Fibroblast of lung (primary cell): ENCODE data around the gene LRRK1. TPM values are rescaled to one million over a fixed set of nuclear protein-coding genes. Genes with fewer than 3 reads are reported as not detected.

ENCODE experiments used
- DNase-seq, 2 donors: peaks; one replicate each; pipeline versions ENCODE4 v3.0.0 to v3.0.0-alpha.2; 2010; ENCODE audit warnings: low read depth in 2 of 2
- H2AFZ ChIP-seq: 2 replicates; pipeline ENCODE4 v1.5.1; 2012; ENCODE audit warnings: low read length, control low read depth, inconsistent platforms
- H3K27ac ChIP-seq: 2 replicates; pipeline ENCODE4 v1.5.1; 2011; ENCODE audit warnings: low read length, control low read depth; ENCODE audit not compliant: insufficient read depth
- H3K27me3 ChIP-seq: 2 replicates; pipeline ENCODE4 v1.5.1; 2011; ENCODE audit warnings: mild to moderate bottlenecking, low read length; ENCODE audit not compliant: control insufficient read depth, insufficient read depth
- H3K36me3 ChIP-seq: 2 replicates; pipeline ENCODE4 v1.5.1; 2011; ENCODE audit warnings: low read length; ENCODE audit not compliant: control insufficient read depth, insufficient read depth
- H3K4me1 ChIP-seq: 2 replicates; pipeline ENCODE4 v1.5.1; 2011; ENCODE audit warnings: low read length; ENCODE audit not compliant: control insufficient read depth, insufficient read depth; ENCODE audit errors: extremely low read depth
- H3K4me2 ChIP-seq: 2 replicates; pipeline ENCODE4 v1.5.1; 2011; ENCODE audit warnings: low read length, control low read depth; ENCODE audit not compliant: insufficient read depth; ENCODE audit errors: extremely low read depth
- H3K4me3 ChIP-seq, 4 experiments: fragments of 200-600 bp in 1 of 4; sonication (generic) in 1 of 4; replicated peaks in 1 of 4; 2 replicates each; pipeline ENCODE4 v1.5.1; 2011 to 2016; ENCODE audit warnings: low read length in 4 of 4, low read depth in 3 of 4, mild to moderate bottlenecking in 3 of 4, control low read depth in 2 of 4, inconsistent platforms in 1 of 4, mixed read lengths in 1 of 4; ENCODE audit not compliant: insufficient read depth in 1 of 4; ENCODE audit errors: control extremely low read depth in 1 of 4
- H3K79me2 ChIP-seq: 2 replicates; pipeline ENCODE4 v1.5.1; 2012; ENCODE audit warnings: mild to moderate bottlenecking, low read length, inconsistent platforms; ENCODE audit not compliant: control insufficient read depth, insufficient read depth
- H3K9ac ChIP-seq: 2 replicates; pipeline ENCODE4 v1.5.1; 2011; ENCODE audit warnings: mild to moderate bottlenecking, low read length, control low read depth; ENCODE audit not compliant: insufficient read depth
- H3K9me3 ChIP-seq: 2 replicates; pipeline ENCODE4 v1.5.1; 2012; ENCODE audit warnings: low read depth, low read length; ENCODE audit not compliant: control insufficient read depth, insufficient read depth
- H4K20me1 ChIP-seq: 2 replicates; pipeline ENCODE4 v1.5.1; 2011; ENCODE audit warnings: low read length; ENCODE audit not compliant: control insufficient read depth, insufficient read depth; ENCODE audit errors: extremely low read depth
- CTCF ChIP-seq, 2 donors: IDR thresholded peaks in 1 of 2; conservative IDR thresholded peaks in 1 of 2; 1 replicate in 1 of 2; 2 replicates in 1 of 2; pipeline ENCODE4 v1.5.1; 2011 to 2012; ENCODE audit warnings: low read length in 2 of 2, control low read depth in 1 of 2, inconsistent platforms in 1 of 2, low read depth in 1 of 2, mild to moderate bottlenecking in 1 of 2
- EZH2 ChIP-seq: IDR thresholded peaks from 2 replicates; pipeline ENCODE4 v1.5.1; 2012; ENCODE audit warnings: low read length, control low read depth, mild to moderate bottlenecking; ENCODE audit errors: missing control alignments
- polyA minus RNA-seq: library from RNA; depleted of rRNA, polyadenylated mRNA; stranded (reverse); fragments of >200 nt; gene quantifications from 2 replicates; pipeline ENCODE4 v1.2.3, GENCODE V29; 2011; ENCODE audit warnings: low replicate concordance
- polyA plus RNA-seq, 2 donors: library from polyadenylated mRNA; depleted of rRNA in 1 of 2; stranded (reverse) in 1 of 2; unstranded in 1 of 2; fragments of >200 nt; gene quantifications; 2 replicates each; pipeline ENCODE4 v1.2.1, GENCODE V29; 2011 to 2012; ENCODE audit warnings: missing spikeins in 1 of 2
- total RNA-seq: library from RNA; depleted of rRNA; stranded (reverse); fragments of >200 nt; gene quantifications from 2 replicates; pipeline ENCODE4 v1.2.1, GENCODE V29; 2014

LRRK1 gene
- total RNA-seq (8.7 and 12.2 TPM in 2 replicates), polyA plus RNA-seq (3.8 and 6.6 TPM in 2 replicates), polyA minus RNA-seq (15.3 and 25.1 TPM in 2 replicates)
- 6.0 and 9.1 TPM in 2 replicates for polyA plus RNA-seq (2012)

- no peaks in the 10 kb centered on the region for H3K79me2 ChIP-seq
- H3K9ac ChIP-seq, result peak within 1 kb of the TSS; percentile 65
- H3K4me3 ChIP-seq, result peak within 1 kb of the TSS; percentile 62 to 82 (median 68)
- H3K36me3 ChIP-seq, result no peaks in the 10 kb centered on the region
- H4K20me1 ChIP-seq, result no peaks in the 10 kb centered on the region
- H3K27me3 ChIP-seq, result no peaks in the 10 kb centered on the region
- peak; percentile 38 to 61 for DNase-seq
- peak within 1 kb of the TSS; percentile 50 for H3K27ac ChIP-seq
- H3K4me1 ChIP-seq, result no peaks in the 10 kb centered on the region
- H3K4me2 ChIP-seq, result peak within 1 kb of the TSS; percentile 96
- no peaks in the 10 kb centered on the region for H3K9me3 ChIP-seq
- TF ChIP-seq CTCF (conservative IDR thresholded peaks at IDR 0.05 in 1 of 2, IDR thresholded peaks at IDR 0.05 in 1 of 2; ENCODE audit: low read depth in 1 of 2, low read length in 2 of 2) (no peak), EZH2 (no peak)
- peak within 1 kb of the TSS; percentile 59 for H2AFZ ChIP-seq
Measured at GRCh38 chr15:100918690-100919480, at the start of gene LRRK1. Gene LRRK1, plus strand, starts transcription at chr15:100919357. Its CDS starts 5,276 bp downstream, at chr15:100924633.

GRCh38 chr15:100873029-100873677 lies 46.0 kb upstream of the LRRK1 start:
- Histone ChIP-seq H2AFZ (no peak overlapping the region), H3K9me3 (no peaks in the 10 kb centered on the region), H3K79me2 (no peaks in the 10 kb centered on the region), H3K4me3 (no peak overlapping the region), H3K9ac (no peak overlapping the region), H3K4me2 (no peak overlapping the region), H3K27ac (no peak overlapping the region), H3K4me1 (no peaks in the 10 kb centered on the region), H3K36me3 (no peaks in the 10 kb centered on the region), H4K20me1 (no peaks in the 10 kb centered on the region), H3K27me3 (peaks cover 12% of the 10 kb centered on the region)
- TF ChIP-seq CTCF (conservative IDR thresholded peaks at IDR 0.05 in 1 of 2, IDR thresholded peaks at IDR 0.05 in 1 of 2; ENCODE audit: low read depth in 1 of 2, low read length in 2 of 2) (peak; percentile 93 to 96), EZH2 (no peak)
- DNase-seq, result peak; percentile 74 to 92

GRCh38 chr15:100875495-100875894 lies 43.7 kb upstream of the LRRK1 start:
- H3K27ac ChIP-seq, result no peak overlapping the region
- no peaks in the 10 kb centered on the region for H3K4me1 ChIP-seq
- no peak overlapping the region for H3K4me3 ChIP-seq
- H3K9ac ChIP-seq, result no peak overlapping the region
- no peaks in the 10 kb centered on the region for H3K9me3 ChIP-seq
- H3K4me2 ChIP-seq, result no peak overlapping the region
- H3K36me3 ChIP-seq, result no peaks in the 10 kb centered on the region
- H2AFZ ChIP-seq, result no peak overlapping the region
- TF ChIP-seq EZH2 (no peak), CTCF (conservative IDR thresholded peaks at IDR 0.05 in 1 of 2, IDR thresholded peaks at IDR 0.05 in 1 of 2; ENCODE audit: low read depth in 1 of 2, low read length in 2 of 2) (no peak)
- no peaks in the 10 kb centered on the region for H4K20me1 ChIP-seq
- no peak for DNase-seq
- no peaks in the 10 kb centered on the region for H3K79me2 ChIP-seq
- peaks cover 25% of the 10 kb centered on the region for H3K27me3 ChIP-seq
